ENCODE measurements around the gene NUCB1.
"Not testable (repeated sequence)": the region's sequence is repeated elsewhere in the genome, so short reads cannot be mapped to it uniquely, and the experiment has no call there.

The NUCB1 gene

DNA sequence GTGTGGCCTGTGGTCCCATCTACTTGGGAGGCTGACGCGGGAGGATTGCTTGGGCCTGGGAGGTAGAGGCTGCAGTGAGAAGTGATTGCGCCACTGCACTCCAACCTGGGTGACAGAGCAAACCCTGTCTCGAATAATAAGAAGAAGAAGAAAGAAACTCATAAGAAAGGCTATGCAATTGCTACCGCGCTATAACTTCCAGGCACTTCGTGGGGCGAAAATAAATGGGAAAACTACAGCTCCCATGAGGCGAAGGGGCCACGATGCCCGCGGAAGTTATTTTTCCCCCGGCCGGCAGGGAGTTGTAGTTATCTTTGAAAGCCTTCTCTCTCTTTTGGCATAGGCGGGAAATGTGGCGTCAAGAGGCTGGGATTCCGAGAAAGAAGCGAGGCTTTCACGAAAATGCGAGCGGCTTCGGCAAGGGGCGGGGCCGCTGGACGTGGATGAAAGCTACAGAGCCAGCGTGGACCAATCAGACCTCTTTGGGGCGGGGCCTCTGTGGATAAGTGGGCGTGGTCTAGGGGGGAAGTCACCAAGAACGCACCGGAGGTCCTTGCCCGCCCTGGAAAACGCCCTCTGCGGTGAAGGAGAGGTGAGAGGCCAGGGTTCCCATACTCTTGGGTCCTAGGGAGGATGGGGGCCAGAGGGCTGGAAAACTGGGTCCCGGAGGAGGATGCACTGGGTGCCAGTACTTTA is at the start of gene NUCB1:
NUCB1 (plus strand) TSS at position 532 of the 696 bp plus-strand sequence. CDS start 485 bp downstream, outside the sequence.
- peak; percentile 100 for DNase-seq

DNA sequence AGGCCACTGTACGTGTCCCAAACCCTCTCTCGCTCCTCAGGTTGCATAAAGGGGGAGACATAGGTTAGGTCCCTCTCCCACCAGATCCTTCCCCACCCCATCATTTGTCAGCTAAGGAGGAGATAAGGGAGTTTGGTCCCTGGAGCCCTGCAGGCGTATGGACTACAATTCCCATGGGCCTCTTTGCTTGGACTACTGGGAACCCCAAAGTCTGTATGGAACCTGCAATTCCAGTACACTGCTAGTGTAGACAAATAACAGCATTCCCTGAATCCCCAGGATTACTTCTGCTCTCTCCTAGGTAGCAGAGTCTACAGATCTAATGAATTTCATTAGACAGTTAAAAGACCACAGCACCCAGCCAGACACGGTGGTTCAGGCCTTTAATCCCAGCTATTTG is 47.8 kb upstream of the NUCB1 start:
- no peak for DNase-seq

DNA sequence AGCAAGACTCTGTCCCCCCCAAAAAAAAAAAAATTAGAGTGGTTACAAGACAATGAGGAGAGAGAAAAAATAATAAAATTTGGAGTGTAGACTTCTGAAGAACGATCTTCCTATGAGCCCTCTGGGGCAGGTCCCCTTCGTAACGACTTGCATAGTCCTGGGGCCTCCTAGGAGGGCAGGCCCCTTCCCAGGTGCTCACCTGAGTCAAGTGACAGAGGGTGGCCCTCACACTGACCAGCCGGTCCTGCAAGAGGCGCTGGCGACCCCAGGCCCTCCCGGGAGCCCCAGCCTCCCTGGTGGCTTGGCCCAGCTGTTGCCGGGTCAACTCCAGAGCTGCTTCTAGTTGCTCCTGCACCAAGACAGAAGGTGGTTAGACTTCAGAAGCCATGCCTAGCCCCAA is 46.6 kb upstream of the NUCB1 start:
- no peak for DNase-seq

DNA sequence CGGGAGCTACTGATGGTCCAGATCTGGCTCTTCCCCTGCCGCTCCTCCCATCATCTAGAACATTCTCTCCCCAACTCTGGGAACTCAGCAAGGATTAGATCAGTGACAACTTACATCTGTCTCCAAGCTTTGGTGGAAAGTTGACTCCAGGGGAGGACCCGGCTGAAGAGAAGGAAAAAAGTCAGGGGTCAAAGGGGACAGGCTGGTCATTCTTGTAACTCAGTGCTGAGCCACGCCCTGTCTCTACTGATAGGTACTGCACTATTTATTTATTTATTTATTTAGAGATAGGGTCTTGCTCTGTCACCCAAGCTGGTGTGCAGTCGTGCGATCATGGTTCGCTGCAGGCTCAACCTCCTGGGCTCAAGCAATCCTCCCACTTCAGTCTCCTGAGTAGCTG is 46.0 kb upstream of the NUCB1 start:
- no peak for DNase-seq

DNA sequence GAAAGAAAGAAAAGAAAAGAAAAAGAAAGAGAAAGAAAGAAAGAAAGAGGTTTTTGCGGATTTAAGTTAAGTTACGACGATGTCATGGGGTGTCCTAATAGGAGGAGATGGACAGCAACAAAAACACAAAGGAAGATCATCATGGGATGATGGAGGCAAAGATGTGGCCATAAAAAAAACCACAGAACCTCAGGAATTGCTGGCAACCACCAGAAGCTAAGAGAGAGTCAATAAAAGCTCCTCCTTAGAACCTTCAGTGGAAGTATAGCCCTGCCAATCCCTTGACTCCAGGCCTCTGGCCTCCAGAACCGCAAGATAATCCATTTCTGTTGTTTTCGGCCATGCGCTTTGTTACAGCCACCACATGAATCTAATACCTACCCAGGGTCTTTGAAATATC is 43.2 kb upstream of the NUCB1 start:
- no peak for DNase-seq

DNA sequence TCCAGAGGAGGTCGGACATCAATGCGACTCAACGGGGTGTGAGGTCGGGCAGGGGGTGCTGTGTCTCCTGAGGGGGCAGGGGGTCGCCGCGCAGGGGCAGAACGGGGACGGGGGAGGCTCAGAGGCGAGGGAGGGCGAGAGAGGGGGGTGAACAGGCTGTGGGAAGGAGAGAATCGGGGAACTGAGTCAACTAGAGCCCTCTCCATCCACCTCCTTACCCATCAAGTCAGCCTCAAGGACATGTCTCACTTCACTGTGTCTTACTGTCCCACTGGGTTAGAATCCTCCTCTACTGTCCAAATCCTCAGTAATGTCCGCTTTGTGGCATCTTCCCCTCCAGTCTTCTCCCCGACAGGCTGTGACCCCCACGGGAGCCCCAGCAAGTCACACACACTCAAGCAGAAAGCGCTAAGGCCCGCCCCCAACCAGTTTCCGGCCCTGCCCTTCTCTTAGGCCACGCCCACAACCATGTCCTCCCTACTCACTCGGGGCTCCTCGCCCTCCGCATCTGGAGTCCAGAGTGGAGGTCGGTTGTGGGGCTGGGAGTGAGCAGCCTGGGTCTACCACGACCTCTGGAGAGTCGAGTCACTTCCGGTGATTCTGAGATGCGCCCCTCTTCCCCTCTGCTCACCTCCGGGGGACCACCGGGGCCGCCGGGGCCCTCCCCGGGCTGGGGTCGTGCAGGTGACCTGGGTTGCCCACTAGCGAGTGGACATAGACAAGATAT is 41.0 kb upstream of the NUCB1 start:
- no peak for DNase-seq

DNA sequence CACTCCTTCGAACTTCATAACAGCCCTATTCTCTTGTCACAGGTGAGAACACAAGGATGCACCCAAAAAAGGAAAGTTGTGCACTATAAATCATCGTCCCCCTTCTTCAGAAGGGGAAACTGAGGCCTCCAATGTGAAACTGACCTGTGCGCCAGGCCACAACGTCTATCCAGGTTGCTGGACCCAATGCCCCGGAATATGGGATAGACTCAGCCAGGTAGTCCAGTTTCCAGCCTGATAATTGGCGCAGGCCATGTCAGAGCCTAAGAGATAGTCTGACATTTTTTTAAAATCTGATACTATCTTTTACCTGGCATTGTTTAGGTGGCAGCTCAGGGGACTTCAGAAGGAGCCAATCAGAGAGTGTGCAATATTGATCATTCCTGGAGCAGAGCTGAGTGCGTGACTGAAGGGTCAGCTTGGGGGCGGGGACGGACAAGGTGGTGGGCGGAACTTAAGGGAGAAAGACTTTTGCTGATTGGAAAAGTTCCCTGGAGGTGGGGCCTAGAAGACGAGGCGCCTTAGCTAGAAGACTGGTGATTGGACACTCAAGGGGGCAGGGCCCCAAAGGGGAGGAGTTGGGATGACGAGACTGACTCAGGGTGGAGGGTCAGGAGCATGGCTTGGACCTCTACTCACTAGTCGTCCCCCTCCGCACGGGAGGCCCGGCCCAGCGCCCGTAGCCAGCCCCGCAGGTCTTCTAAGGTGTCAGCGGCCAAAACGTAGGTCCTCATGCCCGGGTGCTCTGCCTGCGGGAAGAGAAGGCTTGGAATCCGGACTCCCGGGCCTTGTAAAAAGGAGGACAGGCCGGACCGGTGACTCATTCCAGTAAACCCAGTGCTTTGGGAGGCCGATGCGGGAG is 40.2 kb upstream of the NUCB1 start:
- DNase-seq: no peak

DNA sequence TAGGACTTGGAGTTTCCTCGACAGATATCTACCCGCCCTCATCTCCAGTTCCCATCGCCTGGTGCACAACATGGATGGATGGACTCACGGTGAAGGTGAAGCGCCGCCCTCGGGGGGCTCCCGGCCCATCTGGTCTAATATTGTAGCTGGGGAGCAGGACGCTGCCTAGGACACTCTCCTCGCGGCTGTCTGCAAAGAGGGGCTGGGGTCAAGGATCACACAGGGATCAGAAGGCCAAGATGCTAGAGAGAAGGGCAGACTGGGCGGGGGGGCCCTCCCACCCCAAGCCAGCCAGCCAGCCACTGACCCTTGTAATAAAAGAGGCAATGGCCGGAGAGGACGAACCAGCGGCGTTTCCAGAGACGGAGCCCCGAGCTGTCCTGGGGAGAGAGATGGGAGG is 38.8 kb upstream of the NUCB1 start:
- DNase-seq: no peak

DNA sequence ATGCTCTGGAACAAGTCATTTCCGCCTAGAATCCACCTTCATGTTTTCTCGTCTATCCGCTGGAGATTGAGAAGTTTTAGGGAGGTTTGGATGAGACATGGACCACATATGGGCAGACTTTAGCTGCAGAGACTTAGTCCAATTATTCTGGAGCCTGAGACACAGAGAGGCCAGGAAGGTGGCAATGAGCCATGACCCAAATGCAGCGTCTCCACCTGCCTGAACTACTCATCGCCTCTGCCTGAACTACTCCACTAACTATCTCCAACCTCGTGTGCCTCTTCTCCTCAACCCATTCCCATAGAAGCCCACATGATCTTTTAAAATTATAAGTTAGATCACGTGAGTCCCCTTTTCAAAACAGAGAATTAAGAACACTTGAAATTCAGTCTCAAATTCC is 37.3 kb upstream of the NUCB1 start:
- no peak for DNase-seq

DNA sequence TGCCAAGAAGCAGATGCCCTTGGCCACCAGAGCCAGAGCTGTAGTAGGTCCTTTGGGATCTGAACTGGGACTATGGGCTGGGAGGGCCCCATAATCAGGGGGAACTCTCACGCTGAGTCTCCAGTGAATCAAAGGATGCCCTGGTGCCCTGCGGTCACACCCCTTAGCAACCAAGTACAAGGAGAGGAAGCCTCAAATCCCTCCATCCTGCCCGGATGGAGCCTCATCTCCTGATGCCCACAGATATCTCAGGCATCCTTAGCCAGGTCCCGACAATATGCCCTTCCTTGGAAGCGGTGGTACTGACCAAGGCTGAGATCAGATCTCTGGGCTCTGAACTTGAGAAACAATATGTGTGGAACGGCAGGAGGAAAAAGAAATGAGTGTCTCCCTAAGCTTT is 33.4 kb upstream of the NUCB1 start:
- DNase-seq: no peak

DNA sequence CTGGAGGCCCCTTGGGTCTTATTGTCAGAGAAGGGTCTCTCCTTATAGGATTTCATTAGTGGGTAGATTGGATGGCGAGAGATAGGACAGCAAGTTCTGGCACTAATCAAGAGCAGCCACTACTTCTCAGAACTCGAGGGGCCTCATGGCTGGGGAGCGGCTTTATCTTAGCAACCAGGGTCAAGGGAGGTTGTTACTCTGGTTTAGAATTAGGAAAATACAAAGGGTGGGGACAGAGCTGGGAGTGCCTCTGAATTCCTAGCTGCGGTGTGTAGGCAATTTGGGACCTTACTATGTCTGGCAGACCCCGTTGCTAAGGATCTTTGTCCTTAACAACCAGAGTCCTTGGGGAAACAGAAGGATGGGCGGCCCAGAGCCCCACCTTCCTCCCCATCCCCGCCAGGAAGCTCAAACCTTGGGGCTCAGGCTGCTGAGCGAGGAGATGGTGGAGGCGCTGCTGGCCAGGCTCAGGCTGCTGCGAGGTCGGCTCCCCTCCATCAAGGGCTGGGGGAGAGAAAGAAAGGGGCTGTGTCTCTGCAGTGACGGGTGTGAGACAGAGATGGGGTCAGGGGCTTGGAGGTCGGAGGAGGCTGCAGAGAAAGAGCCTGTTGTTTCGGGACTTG is 32.9 kb upstream of the NUCB1 start:
- peak; percentile 58 for DNase-seq

DNA sequence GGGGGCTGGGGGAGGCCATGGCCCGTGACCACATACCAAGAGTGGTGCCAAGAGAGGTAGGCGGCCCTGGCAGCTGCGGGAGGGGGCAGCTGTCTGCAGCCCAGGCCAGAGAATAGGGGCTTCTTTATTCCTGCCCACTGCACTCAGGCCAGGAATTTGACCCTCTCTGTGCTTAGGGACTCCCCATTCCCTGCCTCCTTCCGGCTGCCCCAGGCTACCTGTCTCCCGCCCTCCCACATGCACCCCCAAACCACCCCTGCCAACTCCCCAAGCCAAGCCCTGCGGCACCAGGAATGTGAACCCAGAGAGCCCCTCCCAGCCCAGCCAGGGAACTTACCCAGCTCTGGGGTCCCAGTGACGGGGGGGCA is 32.4 kb upstream of the NUCB1 start:
- no peak for DNase-seq

DNA sequence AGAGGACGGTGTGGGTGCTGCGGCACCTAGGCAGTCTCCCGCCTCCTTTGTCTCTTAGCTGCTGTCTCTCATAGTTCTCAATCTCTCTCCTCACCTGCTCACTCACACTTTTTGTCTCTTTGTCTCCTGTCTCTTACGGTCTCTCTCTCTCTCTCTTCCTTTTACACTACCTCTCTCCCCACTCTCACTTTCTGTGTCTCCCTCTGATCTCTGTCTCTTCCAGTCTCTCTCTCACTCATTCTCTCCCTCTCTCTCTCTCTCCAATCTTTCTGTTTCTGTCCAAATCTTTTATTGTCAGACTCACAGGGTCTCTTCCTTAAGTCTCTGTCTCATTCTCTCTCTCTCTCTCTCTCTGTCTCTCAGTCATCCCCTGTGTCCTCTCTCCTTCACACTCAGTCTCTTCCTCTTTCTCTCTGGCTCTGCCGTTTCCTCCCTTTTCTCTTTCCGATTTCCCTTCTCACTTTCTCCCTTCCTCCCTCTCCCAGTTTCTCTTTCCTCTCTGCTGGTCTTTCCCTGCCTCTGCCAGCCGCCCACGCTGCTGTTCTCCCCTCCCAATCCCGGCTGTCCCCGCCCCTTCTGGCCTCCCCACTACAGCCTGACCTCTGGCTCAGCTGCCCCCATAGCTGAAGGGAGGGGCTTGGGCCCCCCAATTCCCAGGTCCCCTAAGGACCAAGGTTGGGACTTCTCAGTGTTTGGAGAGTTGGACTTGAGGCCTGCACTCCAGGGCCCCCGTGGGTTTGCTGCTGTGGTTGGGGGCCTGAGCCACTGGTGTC is 31.8 kb upstream of the NUCB1 start, which contains the start of gene PLEKHA4:
PLEKHA4 (minus strand) TSS at position 504 of the 773 bp plus-strand sequence. CDS start 997 bp downstream, outside the sequence.
- DNase-seq: peak; percentile 83

DNA sequence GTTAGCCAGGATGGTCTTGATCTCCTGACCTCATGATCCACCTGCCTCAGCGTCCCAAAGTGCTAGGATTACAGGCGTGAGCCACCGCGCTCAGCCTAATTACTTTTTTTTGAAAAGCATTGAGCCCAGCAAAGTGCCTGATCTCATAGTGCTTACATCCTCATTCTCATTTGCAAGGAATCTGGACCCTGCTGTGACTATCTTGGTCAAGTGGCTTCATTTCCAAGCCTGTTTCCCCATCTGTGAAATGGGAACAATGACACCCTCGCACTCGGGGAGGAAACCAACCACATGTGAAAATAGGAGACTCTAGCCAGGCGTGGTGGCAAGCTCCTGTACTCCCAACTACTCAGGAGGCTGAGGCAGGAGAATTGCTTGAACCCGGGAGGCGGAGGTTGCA is 30.1 kb upstream of the NUCB1 start:
- no peak for DNase-seq

DNA sequence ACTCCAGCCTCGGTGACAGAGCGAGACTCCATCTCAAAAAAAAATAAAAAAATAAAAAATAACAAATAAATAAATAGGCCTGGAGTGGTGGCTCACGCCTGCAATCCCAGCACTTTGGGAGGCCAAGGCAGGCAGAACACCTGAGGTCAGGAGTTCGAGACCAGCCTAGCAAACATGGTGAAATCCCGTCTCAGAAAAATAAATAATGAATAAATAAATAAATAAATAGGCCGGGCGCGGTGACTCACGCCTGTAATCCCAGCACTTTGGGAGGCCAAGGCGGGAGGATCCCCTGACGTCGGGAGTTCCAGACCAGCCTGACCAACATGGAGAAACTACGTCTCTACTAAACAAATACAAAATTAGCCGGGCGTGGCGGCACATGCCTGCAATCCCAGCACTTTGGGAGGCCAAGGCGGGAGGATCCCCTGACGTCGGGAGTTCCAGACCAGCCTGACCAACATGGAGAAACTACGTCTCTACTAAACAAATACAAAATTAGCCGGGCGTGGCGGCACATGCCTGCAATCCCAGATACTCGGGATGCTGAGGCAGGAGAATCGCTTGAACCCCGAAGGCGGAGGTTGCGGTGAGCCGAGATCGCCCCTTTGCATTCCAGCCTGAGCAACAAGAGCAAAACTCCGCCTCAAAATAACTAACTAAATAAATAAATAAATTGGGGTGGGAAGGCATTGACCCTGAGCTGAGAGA is 28.5 kb upstream of the NUCB1 start:
- not testable (repeated sequence) for DNase-seq

DNA sequence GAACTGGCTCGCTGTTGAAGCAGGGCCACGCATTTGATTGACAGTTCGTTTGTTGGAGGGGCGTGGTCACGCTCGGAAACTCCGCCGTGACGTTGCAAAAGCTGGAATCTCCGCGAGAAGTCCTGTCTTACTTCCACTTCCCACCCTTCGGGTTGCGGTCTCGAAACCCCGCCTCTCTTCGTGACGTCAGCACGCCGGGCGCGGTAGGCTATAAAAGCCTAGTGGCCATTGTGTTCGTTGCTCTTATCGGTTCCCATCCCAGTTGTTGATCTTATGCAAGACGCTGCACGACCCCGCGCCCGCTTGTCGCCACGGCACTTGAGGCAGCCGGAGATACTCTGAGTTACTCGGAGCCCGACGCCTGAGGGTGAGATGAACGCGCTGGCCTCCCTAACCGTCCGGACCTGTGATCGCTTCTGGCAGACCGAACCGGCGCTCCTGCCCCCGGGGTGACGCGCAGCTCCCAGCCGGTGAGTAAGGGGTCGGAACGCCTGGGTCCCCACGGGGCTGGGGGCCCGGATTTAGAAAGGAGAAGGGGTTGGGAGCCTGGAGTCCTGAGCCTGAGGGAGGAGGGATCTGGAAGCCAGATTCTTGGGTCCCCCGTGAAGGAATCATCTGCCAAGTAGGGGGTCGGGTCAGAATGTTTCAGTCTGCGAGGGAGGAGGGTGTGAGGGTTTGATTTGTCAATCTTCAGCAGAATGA is 27.8 kb upstream of the NUCB1 start, which contains the start of gene PPP1R15A:
PPP1R15A (plus strand) TSS at position 240 of the 702 bp plus-strand sequence. CDS start 813 bp downstream, outside the sequence.
- DNase-seq: peak; percentile 99

DNA sequence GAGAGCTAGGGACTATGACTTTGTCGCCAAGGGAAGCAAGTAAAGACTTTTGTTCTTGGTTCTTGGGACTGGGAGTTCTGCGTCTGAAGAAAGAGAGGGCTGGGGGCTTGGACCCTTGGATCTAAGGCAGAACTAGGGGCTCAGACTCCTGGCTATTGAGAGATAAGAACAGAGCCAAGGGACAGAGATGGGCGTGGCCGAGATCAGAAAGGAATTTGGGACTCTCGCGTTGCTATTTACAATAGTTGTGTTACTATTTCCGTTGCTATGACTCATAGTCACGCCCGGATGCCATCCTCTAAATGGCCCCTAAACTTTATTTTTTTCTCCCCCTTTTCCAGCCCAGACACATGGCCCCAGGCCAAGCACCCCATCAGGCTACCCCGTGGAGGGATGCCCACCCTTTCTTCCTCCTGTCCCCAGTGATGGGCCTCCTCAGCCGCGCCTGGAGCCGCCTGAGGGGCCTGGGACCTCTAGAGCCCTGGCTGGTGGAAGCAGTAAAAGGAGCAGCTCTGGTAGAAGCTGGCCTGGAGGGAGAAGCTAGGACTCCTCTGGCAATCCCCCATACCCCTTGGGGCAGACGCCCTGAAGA is 27.1 kb upstream of the NUCB1 start:
- DNase-seq: peak; percentile 80

DNA sequence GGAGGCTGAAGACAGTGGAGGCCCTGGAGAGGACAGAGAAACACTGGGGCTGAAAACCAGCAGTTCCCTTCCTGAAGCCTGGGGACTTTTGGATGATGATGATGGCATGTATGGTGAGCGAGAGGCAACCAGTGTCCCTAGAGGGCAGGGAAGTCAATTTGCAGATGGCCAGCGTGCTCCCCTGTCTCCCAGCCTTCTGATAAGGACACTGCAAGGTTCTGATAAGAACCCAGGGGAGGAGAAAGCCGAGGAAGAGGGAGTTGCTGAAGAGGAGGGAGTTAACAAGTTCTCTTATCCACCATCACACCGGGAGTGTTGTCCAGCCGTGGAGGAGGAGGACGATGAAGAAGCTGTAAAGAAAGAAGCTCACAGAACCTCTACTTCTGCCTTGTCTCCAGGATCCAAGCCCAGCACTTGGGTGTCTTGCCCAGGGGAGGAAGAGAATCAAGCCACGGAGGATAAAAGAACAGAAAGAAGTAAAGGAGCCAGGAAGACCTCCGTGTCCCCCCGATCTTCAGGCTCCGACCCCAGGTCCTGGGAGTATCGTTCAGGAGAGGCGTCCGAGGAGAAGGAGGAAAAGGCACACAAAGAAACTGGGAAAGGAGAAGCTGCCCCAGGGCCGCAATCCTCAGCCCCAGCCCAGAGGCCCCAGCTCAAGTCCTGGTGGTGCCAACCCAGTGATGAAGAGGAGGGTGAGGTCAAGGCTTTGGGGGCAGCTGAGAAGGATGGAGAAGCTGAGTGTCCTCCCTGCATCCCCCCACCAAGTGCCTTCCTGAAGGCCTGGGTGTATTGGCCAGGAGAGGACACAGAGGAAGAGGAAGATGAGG is 26.4 kb upstream of the NUCB1 start:
- peak; percentile 44 for DNase-seq

Data from right forelimb (tissue), 1 donor.